Thoracic aorta (tissue), 2 donors: ENCODE results near the gene RAB20. TPM values are rescaled to one million over a fixed set of nuclear protein-coding genes. Genes with fewer than 3 reads are reported as not detected.

Experiments
- ATAC-seq: fragments of 150-250 bp; one replicate; pipeline ENCODE4 v1.8.0; 2017; ENCODE audit warnings: low read depth; ENCODE audit not compliant: insufficient number of reproducible peaks, low FRiP score
- DNase-seq: peaks from one replicate; pipeline ENCODE4 v3.0.0-alpha.2; 2020; ENCODE audit warnings: low spot score
- H3K27ac ChIP-seq, 2 donors: fragments of 200-600 bp; sonication (generic); 1 replicate in 1 of 2; 2 replicates in 1 of 2; pipeline ENCODE4 v1.5.1; 2016; ENCODE audit warnings: mild to moderate bottlenecking in 2 of 2, moderate library complexity in 2 of 2
- H3K27me3 ChIP-seq: fragments of 200-600 bp; sonication (generic); replicated peaks from 2 replicates; pipeline ENCODE4 v1.6.0; 2016; ENCODE audit warnings: mild to moderate bottlenecking; ENCODE audit not compliant: insufficient read depth
- H3K36me3 ChIP-seq: fragments of 200-600 bp; sonication (generic); one replicate; pipeline ENCODE4 v1.5.1; 2016
- H3K4me1 ChIP-seq, 2 donors: fragments of 200-600 bp; sonication (generic); 1 replicate in 1 of 2; 2 replicates in 1 of 2; pipeline versions ENCODE4 v1.5.1 to v1.6.0; 2016; ENCODE audit warnings: low read depth in 2 of 2, mild to moderate bottlenecking in 1 of 2; ENCODE audit not compliant: control insufficient read depth in 1 of 2
- H3K4me3 ChIP-seq: fragments of 200-600 bp; sonication (generic); 2 replicates; pipeline ENCODE4 v1.5.1; 2016; ENCODE audit warnings: mild to moderate bottlenecking
- H3K9me3 ChIP-seq: fragments of 200-600 bp; sonication (generic); 2 replicates; pipeline ENCODE4 v1.5.1; 2016
- total RNA-seq, 2 donors: library from RNA; depleted of rRNA; stranded (reverse); fragments of >200 nt; gene quantifications; one replicate each; pipeline versions ENCODE4 v1.1.0 to v1.2.3, GENCODE V29; 2016
- TF ChIP-seq, protein P1 (sequence below): fragments of 200-600 bp; sonication (generic); IDR thresholded peaks from one replicate; pipeline ENCODE4 v1.5.1; 2019; ENCODE audit warnings: antibody characterized with exemption

RAB20 gene
- total RNA-seq, 2 donors from 2014 or later: 22.6 to 34.5 TPM

DNA sequence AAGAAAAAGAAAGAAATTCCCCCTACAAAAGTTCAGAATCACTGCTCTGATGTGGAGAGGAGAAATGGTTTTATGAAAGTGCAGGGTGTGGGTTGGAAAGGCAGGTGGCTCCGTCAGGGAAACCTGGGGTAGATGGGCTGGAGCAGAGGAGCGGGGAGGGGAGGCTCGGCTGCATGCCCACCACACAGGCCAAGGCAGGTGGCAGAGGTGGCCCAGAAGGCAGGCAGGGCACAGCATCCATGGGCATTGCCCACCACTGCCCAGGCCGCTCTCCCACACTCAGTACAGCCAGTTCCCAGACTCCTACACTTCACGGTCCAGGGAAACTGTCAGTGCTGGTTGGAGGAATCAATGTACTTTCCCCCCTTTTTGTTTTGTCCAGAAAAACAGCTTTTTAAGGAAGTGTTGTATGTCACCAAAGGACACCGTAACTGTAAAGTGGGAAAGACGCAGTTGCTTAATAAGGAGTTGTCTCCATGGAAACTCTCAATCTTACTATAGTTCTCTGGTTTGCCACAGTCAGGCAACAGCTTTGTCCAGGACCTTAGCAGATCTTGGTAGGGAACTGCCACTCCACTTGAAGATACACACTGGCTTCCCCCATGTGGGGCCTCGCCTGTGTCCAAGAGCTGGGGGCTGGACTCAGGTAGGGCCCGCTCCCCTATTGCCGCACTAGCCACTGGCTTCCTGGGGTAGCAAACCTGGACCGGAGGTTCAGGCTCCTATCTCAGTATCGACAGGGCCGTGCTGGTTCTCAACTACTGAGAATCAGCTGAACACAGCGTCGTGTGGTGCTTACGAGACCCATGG, 82.9 kb downstream of the RAB20 start:
- Histone ChIP-seq H3K4me3 (no peak overlapping the region), H3K4me1 (peaks cover 10 to 26% of the 10 kb centered on the region in 2 donors), H3K27me3 (no peaks in the 10 kb centered on the region), H3K36me3 (peaks cover 64% of the 10 kb centered on the region), H3K9me3 (no peaks in the 10 kb centered on the region), H3K27ac (peak overlapping the region; percentile 69)
- ATAC-seq (no peak), DNase-seq (no peak)
- TF ChIP-seq, protein P1, sequence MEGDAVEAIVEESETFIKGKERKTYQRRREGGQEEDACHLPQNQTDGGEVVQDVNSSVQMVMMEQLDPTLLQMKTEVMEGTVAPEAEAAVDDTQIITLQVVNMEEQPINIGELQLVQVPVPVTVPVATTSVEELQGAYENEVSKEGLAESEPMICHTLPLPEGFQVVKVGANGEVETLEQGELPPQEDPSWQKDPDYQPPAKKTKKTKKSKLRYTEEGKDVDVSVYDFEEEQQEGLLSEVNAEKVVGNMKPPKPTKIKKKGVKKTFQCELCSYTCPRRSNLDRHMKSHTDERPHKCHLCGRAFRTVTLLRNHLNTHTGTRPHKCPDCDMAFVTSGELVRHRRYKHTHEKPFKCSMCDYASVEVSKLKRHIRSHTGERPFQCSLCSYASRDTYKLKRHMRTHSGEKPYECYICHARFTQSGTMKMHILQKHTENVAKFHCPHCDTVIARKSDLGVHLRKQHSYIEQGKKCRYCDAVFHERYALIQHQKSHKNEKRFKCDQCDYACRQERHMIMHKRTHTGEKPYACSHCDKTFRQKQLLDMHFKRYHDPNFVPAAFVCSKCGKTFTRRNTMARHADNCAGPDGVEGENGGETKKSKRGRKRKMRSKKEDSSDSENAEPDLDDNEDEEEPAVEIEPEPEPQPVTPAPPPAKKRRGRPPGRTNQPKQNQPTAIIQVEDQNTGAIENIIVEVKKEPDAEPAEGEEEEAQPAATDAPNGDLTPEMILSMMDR: no peak

DNA sequence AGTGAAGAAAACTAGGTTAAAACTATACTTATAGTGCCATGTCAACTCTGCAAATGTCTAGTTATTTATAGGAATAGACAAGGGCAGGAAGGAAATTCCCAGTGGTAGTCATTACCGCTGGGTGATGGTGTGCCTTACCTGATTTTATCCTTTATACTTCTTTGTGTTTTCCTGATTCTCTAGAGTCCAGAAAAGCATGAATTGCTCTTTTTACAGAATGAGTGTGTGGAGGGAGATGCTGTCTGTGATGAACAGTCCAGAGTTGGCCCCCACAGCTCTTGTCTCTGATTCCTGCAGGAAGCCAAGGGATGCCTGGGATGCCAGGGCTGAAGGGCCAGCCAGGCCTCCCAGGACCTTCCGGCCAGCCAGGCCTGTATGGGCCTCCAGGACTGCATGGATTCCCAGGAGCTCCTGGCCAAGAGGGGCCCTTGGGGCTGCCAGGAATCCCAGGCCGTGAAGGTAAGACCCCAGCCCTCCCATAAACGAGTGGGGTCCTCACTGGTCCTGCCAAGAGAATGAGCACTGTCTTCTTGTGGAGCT, 83.7 kb downstream of the RAB20 start:
- no peaks in the 10 kb centered on the region for H3K9me3 ChIP-seq
- H3K4me1 ChIP-seq: peaks cover 10 to 26% of the 10 kb centered on the region in 2 donors
- no peaks in the 10 kb centered on the region for H3K27me3 ChIP-seq
- TF ChIP-seq, protein P1: no peak
- H3K27ac ChIP-seq: peak overlapping the region in 1 of 2 donors; percentile 13
- H3K4me3 ChIP-seq: no peak overlapping the region
- no peak for ATAC-seq
- no peak for DNase-seq
- peaks cover 66% of the 10 kb centered on the region for H3K36me3 ChIP-seq

DNA sequence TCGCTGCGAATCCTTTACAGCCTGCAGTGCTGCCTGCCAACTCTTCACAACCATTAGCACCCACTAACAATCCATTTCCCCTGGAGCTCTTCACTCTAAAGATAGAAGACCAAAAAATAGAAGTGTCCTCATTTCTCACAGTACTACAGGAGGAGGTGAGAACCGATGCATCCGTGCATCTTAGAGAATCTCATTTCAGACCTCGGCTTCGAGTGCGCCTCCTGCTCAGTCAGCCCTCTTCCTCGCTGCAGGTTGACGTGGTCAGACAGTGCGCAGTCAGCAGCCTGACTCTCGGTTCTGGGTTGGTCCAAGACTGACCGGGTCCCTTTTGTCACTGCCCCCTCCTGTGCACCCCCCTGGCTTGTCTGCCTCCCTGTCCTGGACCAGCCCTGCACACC, 85.3 kb downstream of the RAB20 start:
- ATAC-seq: no peak
- H3K4me1 ChIP-seq: peaks cover 10 to 26% of the 10 kb centered on the region in 2 donors
- TF ChIP-seq, protein P1: no peak

DNA sequence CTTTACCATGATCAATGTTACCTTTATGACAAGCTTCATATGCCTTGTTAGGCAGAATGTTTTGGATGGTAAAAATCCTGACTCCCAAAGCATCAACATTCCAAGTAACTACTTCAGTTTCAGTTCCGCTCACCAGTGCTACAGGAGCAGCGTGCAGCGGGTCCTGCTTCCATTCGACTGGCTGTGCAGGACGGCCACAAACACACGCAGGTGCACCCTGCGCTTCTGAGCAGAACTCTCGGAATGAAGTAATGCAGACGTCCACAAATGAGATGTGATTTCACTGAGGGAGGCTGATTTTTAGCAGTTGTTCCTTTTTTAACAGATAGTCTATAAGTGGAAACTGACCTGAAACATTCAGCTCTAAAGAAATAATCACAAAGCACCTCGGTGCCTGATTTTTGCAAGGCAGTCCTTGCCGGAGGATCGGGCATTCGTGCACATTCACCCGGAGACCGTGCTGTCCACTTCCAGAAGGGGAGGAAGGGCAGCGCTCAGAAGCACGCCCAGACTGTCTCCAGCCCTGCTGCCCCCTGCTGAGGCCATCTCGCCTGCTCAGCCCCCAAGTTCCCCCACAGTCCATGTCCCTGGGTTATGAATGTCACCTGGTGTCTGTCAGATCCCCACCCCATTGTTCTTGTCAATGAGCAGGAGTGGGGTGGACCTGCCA, 85.8 kb downstream of the RAB20 start:
- ATAC-seq: no peak
- H3K27me3 ChIP-seq: no peaks in the 10 kb centered on the region
- H3K4me3 ChIP-seq: no peak overlapping the region
- TF ChIP-seq, protein P1: no peak
- peaks cover 72% of the 10 kb centered on the region for H3K36me3 ChIP-seq
- no peak for DNase-seq
- no peak overlapping the region for H3K27ac ChIP-seq
- H3K4me1 ChIP-seq: peaks cover 10 to 26% of the 10 kb centered on the region in 2 donors
- H3K9me3 ChIP-seq: no peaks in the 10 kb centered on the region

More for the DNA sequence above, 85.3 kb downstream of the RAB20 start:
- Histone ChIP-seq H3K9me3 (no peaks in the 10 kb centered on the region), H3K4me3 (no peak overlapping the region), H3K27me3 (no peaks in the 10 kb centered on the region), H3K27ac (no peak overlapping the region), H3K36me3 (peaks cover 69% of the 10 kb centered on the region)
- no peak for DNase-seq

DNA sequence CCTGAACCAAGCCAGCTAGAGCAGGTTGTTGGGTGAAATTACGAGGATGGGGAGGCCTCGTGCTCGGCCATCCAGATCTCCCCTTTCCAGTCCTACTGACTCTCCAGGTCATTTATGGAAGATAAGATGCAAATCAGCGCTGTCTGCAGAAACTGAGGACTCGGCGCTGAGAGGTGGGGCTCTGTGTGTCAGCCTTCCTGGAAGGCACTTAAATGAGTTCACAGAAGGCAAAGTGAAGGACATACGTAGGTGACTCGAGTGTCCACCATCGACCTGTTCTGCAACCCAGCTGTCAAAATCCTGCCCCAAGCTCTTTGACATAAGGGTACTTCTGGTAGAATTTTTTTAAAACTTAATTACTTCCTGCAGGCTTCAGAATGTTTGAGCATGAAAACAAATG, 86.4 kb downstream of the RAB20 start:
- peaks cover 72% of the 10 kb centered on the region for H3K36me3 ChIP-seq
- H3K27ac ChIP-seq: no peak overlapping the region
- H3K27me3 ChIP-seq: no peaks in the 10 kb centered on the region
- ATAC-seq (no peak), DNase-seq (no peak)
- no peaks in the 10 kb centered on the region for H3K9me3 ChIP-seq
- TF ChIP-seq, protein P1: no peak
- no peak overlapping the region for H3K4me3 ChIP-seq
- H3K4me1 ChIP-seq: peaks cover 10 to 22% of the 10 kb centered on the region in 2 donors
